DMS 273 treated with DMSO at 0.1 percent for 48 hours (cell line): ENCODE data around the gene GOLT1B.

Experiments used
- DNase-seq: peaks from one replicate; lab custom pipeline; 2025; lab: John Stamatoyannopoulos, UW

Gene GOLT1B

GRCh38 chr12:21523148-21523547 lies 21.6 kb downstream of the GOLT1B start:
- no peak for DNase-seq

- no peak for DNase-seq
Observed at GRCh38 chr12:21526053-21526452, 24.5 kb downstream of the GOLT1B start, which contains the start of gene SPX. Gene SPX (plus strand): TSS chr12:21526296. CDS start chr12:21526473, 177 bp downstream.

- DNase-seq: no peak
Observed at GRCh38 chr12:21526721-21527345, 25.2 kb downstream of the GOLT1B start.

GRCh38 chr12:21527451-21528180 lies 26.0 kb downstream of the GOLT1B start:
- DNase-seq: no peak

- DNase-seq: no peak
Observed at GRCh38 chr12:21528953-21529352, 27.4 kb downstream of the GOLT1B start.

GRCh38 chr12:21529456-21529855 lies 27.9 kb downstream of the GOLT1B start:
- no peak for DNase-seq

GRCh38 chr12:21538061-21538653 lies 36.6 kb downstream of the GOLT1B start:
- no peak for DNase-seq

- no peak for DNase-seq
Observed at GRCh38 chr12:21539797-21540196, 38.2 kb downstream of the GOLT1B start.

- DNase-seq: no peak
Observed at GRCh38 chr12:21541773-21542172, 40.2 kb downstream of the GOLT1B start.

GRCh38 chr12:21542403-21542802 lies 40.8 kb downstream of the GOLT1B start:
- DNase-seq: no peak

GRCh38 chr12:21543151-21543550 lies 41.6 kb downstream of the GOLT1B start:
- DNase-seq: no peak

- no peak for DNase-seq
Observed at GRCh38 chr12:21545557-21545956, 44.0 kb downstream of the GOLT1B start.

- DNase-seq: no peak
Observed at GRCh38 chr12:21546716-21547115, 45.1 kb downstream of the GOLT1B start.

- DNase-seq: no peak
Observed at GRCh38 chr12:21547437-21547836, 45.8 kb downstream of the GOLT1B start.

GRCh38 chr12:21551841-21552465 lies 50.4 kb downstream of the GOLT1B start:
- no peak for DNase-seq

GRCh38 chr12:21552635-21553328 lies 51.2 kb downstream of the GOLT1B start:
- DNase-seq: no peak

GRCh38 chr12:21553329-21553675 lies 51.7 kb downstream of the GOLT1B start:
- no peak for DNase-seq

- DNase-seq: no peak
Observed at GRCh38 chr12:21558100-21558679, 56.6 kb downstream of the GOLT1B start.

- no peak for DNase-seq
Observed at GRCh38 chr12:21559855-21560569, 58.4 kb downstream of the GOLT1B start.

GRCh38 chr12:21561158-21561557 lies 59.6 kb downstream of the GOLT1B start:
- no peak for DNase-seq

- no peak for DNase-seq
Observed at GRCh38 chr12:21562859-21563258, 61.3 kb downstream of the GOLT1B start.
